Hematopoietic multipotent progenitor cell treated with erythropoietin and hydrocortisone succinate and interleukin-3 and kit ligand, for 17 days (in vitro differentiated cells): Measurements from ENCODE around the gene RASSF1.

Source experiments
- DNase-seq: peaks from one replicate; pipeline ENCODE4 v3.0.0-alpha.2; 2015; ENCODE audit warnings: low spot score

Gene RASSF1

GRCh38 chr3:50365842-50366220 is 25.2 kb upstream of the RASSF1 start:
- no peak for DNase-seq

GRCh38 chr3:50365080-50365841 is 24.6 kb upstream of the RASSF1 start:
- DNase-seq = peak; percentile 96

GRCh38 chr3:50364573-50365079 is 24.0 kb upstream of the RASSF1 start:
- no peak for DNase-seq

- no peak for DNase-seq
Measured at GRCh38 chr3:50359760-50360110, 19.1 kb upstream of the RASSF1 start.

- DNase-seq = peak; percentile 98
Measured at GRCh38 chr3:50358911-50359759, 18.5 kb upstream of the RASSF1 start, which contains the start of gene TMEM115. TMEM115 (minus strand) TSS chr3:50359521; CDS start chr3:50359063, 458 bp downstream.

GRCh38 chr3:50358355-50358910 is 17.8 kb upstream of the RASSF1 start:
- no peak for DNase-seq

GRCh38 chr3:50357481-50357880 is 16.8 kb upstream of the RASSF1 start:
- no peak for DNase-seq

- DNase-seq = peak; percentile 74
Measured at GRCh38 chr3:50356553-50356952, 15.9 kb upstream of the RASSF1 start.

GRCh38 chr3:50355829-50356552 is 15.4 kb upstream of the RASSF1 start:
- DNase-seq = no peak

GRCh38 chr3:50354850-50355249 is 14.2 kb upstream of the RASSF1 start:
- DNase-seq = no peak

- no peak for DNase-seq
Measured at GRCh38 chr3:50354186-50354764, 13.6 kb upstream of the RASSF1 start.

GRCh38 chr3:50353245-50354004 is 12.8 kb upstream of the RASSF1 start:
- DNase-seq = no peak

GRCh38 chr3:50352781-50353180 is 12.1 kb upstream of the RASSF1 start:
- DNase-seq = no peak

GRCh38 chr3:50351323-50351697 is 10.7 kb upstream of the RASSF1 start:
- no peak for DNase-seq

- peak; percentile 96 for DNase-seq
Measured at GRCh38 chr3:50350527-50351322, 10.1 kb upstream of the RASSF1 start, which contains the start of the genes CYB561D2 and NPRL2. CYB561D2 (plus strand) TSS chr3:50350862; CDS start chr3:50351434, 572 bp downstream. NPRL2 (minus strand) TSS chr3:50350775; CDS start chr3:50350652, 123 bp downstream.

GRCh38 chr3:50350213-50350526 is 9.5 kb upstream of the RASSF1 start:
- DNase-seq = no peak

GRCh38 chr3:50347187-50347813 is 6.7 kb upstream of the RASSF1 start:
- peak; percentile 84 for DNase-seq

GRCh38 chr3:50345586-50346234 is 5.1 kb upstream of the RASSF1 start, which contains the start of gene ZMYND10:
ZMYND10 (minus strand) TSS chr3:50345732; CDS start chr3:50345579, 153 bp downstream.
- DNase-seq = peak; percentile 72

GRCh38 chr3:50345008-50345407 is 4.4 kb upstream of the RASSF1 start:
- DNase-seq = no peak
